ENCODE results near the gene PARVB. TPM values are rescaled to one million over a fixed set of nuclear protein-coding genes. Genes with fewer than 3 reads are reported as not detected.

PARVB gene
- total RNA-seq, 6 experiments from 2014 or later, result 36.5 to 44.2 (median 38.9) TPM

GRCh38 chr22:44096736-44097135 is 72.6 kb downstream of the PARVB start:
- no peak overlapping the region for H3K4me3 Mint-ChIP-seq

GRCh38 chr22:44097263-44098020 is 73.3 kb downstream of the PARVB start:
- no peaks in the 10 kb centered on the region for H3K9me3 Mint-ChIP-seq
- DNase-seq, result no peak

More at GRCh38 chr22:44096736-44097135, 72.6 kb downstream of the PARVB start:
- Mint-ChIP-seq H3K4me1 (ENCODE audit: low read depth) (no peaks in the 10 kb centered on the region), H3K27me3 (ENCODE audit: insufficient read depth) (no peaks in the 10 kb centered on the region; the same call in 1 of the 2 replicates), H3K27ac (no peak overlapping the region), H3K36me3 (ENCODE audit: low read depth) (no peaks in the 10 kb centered on the region; the same call in 1 of the 2 replicates), H3K9me3 (no peaks in the 10 kb centered on the region)
- no peak for TF ChIP-seq CTCF (IDR thresholded peaks at IDR 0.05)
- no peak for DNase-seq

GRCh38 chr22:44098021-44098739 is 74.1 kb downstream of the PARVB start:
- Mint-ChIP-seq H3K36me3 (ENCODE audit: low read depth) (peaks cover 3% of the 10 kb centered on the region), H3K27ac (no peak overlapping the region), H3K27me3 (ENCODE audit: insufficient read depth) (no peaks in the 10 kb centered on the region; the same call in 1 of the 2 replicates), H3K9me3 (no peaks in the 10 kb centered on the region), H3K4me1 (ENCODE audit: low read depth) (no peaks in the 10 kb centered on the region), H3K4me3 (no peak overlapping the region)
- no peak for DNase-seq
- no peak for TF ChIP-seq CTCF (IDR thresholded peaks at IDR 0.05)

More at GRCh38 chr22:44097263-44098020, 73.3 kb downstream of the PARVB start:
- H3K36me3 Mint-ChIP-seq (ENCODE audit: low read depth), result no peaks in the 10 kb centered on the region; the same call in 1 of the 2 replicates
- H3K4me1 Mint-ChIP-seq (ENCODE audit: low read depth), result no peaks in the 10 kb centered on the region
- H3K4me3 Mint-ChIP-seq, result no peak overlapping the region
- H3K27ac Mint-ChIP-seq, result no peak overlapping the region
- H3K27me3 Mint-ChIP-seq (ENCODE audit: insufficient read depth), result no peaks in the 10 kb centered on the region; the same call in 1 of the 2 replicates
- no peak for TF ChIP-seq CTCF (IDR thresholded peaks at IDR 0.05)

- no peak for TF ChIP-seq CTCF (IDR thresholded peaks at IDR 0.05)
- Mint-ChIP-seq H3K36me3 (ENCODE audit: low read depth) (peaks cover 3% of the 10 kb centered on the region), H3K4me1 (ENCODE audit: low read depth) (no peaks in the 10 kb centered on the region), H3K4me3 (no peak overlapping the region), H3K27me3 (ENCODE audit: insufficient read depth) (no peaks in the 10 kb centered on the region; the same call in 1 of the 2 replicates), H3K27ac (no peak overlapping the region), H3K9me3 (no peaks in the 10 kb centered on the region)
- no peak for DNase-seq
Observed at GRCh38 chr22:44098966-44099530, 74.9 kb downstream of the PARVB start.

GRCh38 chr22:44099696-44100095 is 75.6 kb downstream of the PARVB start:
- TF ChIP-seq CTCF (IDR thresholded peaks at IDR 0.05), result no peak
- Mint-ChIP-seq H3K4me1 (ENCODE audit: low read depth) (no peaks in the 10 kb centered on the region), H3K4me3 (no peak overlapping the region), H3K36me3 (ENCODE audit: low read depth) (peaks cover 3% of the 10 kb centered on the region), H3K27ac (no peak overlapping the region), H3K27me3 (ENCODE audit: insufficient read depth) (no peaks in the 10 kb centered on the region; the same call in 1 of the 2 replicates), H3K9me3 (no peaks in the 10 kb centered on the region)
- no peak for DNase-seq

All from HFFc6 (cell line).